Stimulated activated CD4-positive, alpha-beta T cell treated with anti-CD3 and anti-CD28 coated beads, Interleukin-1b, Interleukin-23, amount 100 ng/mL, for 24 hours (primary cell): ENCODE measurements around the gene ULBP2.

Experiments
- DNase-seq, 4 experiments: peaks; one replicate each; pipeline ENCODE4 v3.0.0-alpha.2; 2020; ENCODE audit warnings: low read depth in 4 of 4, low spot score in 1 of 4

Gene ULBP2, protein sequence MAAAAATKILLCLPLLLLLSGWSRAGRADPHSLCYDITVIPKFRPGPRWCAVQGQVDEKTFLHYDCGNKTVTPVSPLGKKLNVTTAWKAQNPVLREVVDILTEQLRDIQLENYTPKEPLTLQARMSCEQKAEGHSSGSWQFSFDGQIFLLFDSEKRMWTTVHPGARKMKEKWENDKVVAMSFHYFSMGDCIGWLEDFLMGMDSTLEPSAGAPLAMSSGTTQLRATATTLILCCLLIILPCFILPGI

DNA sequence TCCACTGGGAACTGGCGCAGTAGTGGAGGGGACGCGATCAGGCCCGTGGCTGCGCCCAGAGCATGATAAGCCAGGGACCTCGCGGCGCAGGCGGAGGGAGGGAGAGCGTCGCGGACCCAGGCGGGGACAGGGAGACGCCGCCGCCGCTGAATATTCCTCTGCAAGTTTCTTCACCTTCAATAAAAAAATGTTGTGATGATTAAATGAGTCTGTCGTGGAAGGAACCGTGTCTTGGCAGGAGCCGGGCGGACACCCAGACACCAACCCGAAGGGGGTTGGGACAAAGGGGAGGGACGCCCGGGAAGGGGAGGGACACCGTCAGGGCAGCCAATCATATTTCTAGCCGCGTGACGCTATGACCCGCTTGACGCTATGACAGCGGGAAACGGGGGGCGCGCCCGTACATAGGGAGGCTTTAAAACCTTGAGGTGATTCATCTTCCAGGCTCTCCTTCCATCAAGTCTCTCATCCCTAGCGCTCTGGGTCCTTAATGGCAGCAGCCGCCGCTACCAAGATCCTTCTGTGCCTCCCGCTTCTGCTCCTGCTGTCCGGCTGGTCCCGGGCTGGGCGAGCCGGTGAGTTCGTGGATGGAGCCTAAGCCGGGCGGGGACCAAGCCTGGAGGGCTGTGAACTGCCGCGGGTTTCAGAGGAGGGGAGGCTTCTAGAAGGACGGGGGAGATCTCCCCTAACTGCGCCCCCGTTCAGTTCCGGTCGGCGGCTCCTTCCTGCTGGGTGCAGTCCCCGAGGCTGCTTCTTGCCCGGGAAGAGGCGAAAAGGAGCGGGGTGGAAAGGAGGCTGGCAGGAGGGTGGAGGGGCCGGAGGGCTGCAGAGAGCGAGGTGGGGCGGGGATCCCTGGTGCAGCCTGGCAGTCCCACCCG, at the start of gene ULBP2:
Gene ULBP2 (plus strand): TSS at position 432 of the 878 bp plus-strand sequence. CDS start 59 bp downstream, at position 491.
- DNase-seq, result peak; percentile 56 to 80 (median 74)

DNA sequence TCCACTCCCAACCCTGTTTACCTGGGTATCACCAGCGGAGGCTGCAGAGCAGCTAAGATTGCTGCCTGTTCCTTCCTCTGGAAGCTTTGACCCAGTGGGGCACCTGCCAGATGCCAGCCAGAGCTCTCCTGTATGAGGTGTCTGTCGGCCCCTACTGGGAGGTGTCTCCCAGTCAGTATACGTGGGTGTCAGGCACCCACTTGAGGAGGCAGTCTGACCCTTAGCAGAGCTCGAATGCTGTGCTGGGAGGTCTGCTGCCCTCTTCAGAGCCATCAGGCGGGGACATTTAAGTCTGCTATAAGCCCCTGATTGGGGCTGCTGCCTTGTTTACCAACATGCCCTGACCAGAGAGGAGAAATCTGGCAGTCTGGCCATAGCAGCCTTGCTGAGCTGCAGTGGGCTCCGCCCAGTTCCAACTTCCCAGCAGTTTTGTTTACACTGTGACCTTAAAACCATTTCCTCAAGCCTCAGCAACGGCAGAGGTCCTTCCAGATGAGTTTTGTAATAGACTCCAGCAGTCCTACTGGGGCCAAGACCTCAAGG, 46.7 kb upstream of the ULBP2 start:
- no peak for DNase-seq

DNA sequence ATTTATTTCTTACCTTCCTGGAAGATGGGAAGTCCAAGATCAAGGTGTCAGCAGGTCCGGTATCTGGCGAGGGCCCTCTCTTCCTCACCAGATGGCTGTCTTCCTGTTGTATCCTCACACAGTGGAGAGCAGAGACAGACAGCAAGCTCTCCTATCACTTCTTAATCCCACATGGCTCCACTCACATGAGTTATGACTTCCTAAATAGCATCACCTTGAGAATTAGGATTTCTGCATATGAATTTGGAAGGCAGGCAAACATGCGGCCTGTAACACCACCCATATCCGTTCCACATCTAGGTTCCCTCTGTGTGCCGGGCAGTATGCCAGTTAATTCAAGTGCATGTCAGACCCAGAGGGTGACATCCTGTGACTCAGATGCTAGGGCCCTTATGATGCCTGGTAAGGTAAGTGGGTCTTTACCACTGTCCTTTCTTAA, 46.0 kb upstream of the ULBP2 start:
- DNase-seq, result peak in 1 of 4 experiments; percentile 4

DNA sequence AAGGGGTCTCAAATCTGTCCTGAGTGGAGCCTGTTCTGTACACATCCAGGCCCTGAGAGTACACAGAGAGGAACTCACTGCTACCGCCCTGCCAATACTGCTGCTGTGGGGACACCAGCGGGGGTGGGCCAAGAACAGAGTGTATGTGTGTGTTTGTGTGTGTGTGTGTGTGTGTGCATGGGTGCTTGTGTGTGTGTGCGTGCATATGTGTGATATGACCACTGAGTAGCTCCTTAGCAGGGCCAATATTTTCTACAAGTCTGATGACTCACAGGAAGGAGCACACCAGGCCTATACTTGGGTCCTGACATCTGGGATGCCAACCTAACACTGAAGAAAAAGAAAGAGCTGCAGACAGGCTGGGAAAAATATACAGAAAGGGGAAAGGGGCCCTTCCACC, 45.3 kb upstream of the ULBP2 start:
- DNase-seq, result no peak

DNA sequence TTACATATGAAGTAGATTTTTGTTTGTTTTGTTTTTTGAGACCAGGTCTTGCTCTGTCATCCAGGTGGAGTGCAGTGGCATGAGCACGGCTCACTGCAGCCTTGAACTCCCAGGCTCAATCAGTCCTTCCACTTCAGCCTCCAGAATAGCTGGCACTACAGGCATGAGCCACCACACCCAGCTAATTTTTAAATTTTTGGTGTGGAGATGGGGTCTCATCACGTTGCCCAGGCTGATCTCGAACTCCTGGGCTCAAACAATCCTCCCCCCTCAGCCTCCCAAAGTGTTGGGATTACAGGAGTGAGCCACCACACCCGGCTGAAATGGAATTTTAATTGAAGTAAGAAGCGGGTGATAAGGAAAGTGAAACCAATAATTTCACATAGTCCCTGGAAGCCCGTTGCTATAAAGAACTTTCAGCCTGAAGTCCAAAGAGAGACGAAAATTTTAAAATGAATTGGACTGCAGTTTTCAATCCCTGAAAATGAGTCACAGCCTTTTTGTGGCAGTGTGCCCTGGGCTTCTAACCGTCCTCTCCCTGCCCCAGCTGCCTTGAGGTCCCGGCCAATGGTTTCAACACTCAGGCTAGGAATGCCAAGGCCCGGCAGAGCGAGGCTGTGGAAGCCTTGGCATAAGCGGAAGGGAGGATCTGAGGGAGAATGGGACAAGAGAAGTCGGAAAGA, 44.7 kb upstream of the ULBP2 start:
- DNase-seq, result no peak

DNA sequence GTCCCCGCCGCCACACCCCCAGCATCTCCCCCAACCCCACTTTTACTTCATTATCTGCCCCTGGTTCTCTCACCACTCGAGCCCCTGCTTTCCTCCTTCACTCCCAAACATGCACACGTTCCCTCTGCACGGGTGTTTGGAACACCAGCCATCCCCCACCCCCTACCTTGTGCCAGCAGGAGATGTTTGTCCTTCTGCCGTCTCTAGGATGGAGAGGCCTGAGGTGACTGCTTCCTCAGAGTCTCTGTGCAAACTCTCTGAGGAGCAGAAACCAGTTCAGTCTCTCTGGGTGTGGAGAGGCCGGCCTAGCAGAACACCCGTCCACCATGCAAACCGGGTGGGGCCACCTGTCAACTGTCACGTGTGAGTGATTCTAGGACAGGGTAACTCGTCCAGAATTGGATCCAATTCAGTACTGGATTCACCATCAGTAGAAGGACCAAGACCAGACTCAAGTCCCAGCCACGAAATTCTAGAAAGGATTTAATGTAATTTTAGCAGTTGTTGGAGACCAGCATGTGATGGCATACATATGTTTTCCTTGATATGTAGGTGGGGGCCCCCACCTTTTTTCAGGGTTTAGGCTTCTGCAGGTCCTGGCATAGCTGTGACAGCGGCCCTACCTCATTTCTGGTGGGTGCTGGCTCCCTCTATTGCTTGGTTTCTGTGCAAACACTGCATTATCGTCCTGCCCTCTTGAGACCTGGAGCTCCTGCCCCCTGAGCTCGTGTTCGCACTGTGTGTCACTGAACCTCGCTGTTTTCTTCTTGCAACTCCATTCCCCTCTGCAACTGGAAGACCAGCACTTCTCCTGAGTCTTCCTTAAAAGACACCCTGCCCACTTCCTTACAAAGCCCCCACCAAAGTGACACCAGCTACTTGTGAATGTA, 43.7 kb upstream of the ULBP2 start, which contains the start of gene RAET1E:
Gene RAET1E (minus strand): TSS at position 259 of the 890 bp plus-strand sequence. CDS start 7,212 bp downstream, outside the sequence.
- no peak for DNase-seq

DNA sequence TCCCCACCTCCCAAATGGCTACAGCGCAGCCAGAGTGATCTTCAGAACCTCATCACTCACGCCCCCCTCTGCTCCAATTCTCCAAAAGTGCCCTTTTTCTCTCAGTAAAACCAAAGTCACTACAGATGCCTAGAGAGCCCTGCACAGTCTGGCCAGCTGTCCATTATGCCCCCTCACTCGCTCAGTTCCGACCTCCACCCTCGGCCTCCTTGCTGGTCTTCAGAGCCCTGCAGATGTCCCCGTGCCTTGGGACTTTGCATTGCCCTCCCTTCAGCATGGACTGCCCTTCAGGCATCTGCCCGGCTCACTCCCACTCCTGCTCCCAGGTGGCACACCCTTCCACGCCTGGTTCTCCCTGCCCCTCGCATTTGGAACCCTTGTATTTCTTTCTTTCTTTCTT, 42.8 kb upstream of the ULBP2 start:
- DNase-seq, result no peak

DNA sequence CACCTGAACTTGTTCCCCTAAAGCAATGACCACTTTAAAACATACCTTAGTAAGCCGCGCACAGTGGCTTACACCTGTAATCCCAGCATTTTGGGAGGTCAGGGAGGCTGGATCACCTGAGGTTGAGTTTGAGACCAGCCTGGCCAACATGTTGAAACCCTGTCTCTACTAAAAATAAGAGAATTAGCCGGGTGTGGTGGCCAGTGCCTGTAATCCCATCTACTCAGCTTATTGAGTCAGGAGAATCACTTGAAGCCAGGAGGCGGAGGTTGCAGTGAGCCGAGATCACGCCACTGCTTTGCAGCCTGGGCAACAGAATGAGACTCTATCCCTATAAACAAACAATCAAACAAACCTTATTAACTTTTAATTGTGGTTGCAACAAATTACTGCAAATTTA, 42.3 kb upstream of the ULBP2 start:
- no peak for DNase-seq

DNA sequence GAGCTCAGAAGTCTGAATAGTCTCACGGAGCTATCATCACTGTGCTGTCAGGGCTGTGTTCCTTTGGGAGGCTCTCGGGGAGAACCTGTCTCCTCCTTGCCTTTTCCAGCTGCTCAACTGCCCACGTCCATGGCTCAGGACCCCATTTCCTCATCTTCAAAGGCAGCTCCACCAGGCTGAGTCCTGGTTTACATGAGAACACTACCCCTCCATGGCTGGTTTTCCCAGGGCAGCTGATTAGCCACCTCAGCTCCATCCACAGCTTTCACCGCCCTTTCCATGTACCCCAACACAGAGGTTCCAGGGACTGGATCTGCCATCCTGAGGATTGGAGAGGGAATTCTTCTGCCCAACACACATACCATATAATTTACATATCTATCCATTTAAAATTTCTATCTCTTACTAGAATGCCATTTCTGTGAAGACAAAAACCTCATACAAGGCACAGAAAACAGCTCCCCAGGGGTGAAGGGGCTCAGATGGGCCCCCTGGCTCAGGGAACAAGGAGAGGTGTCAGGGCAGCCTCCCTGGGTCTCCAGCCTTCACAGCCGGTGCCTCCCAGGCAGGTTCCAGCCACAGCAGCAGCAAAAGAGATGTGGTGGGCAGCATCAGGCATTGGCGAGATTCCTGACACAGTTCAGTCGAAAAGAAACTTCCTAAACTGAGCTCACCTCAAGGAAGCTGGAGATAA, 41.7 kb upstream of the ULBP2 start:
- no peak for DNase-seq

DNA sequence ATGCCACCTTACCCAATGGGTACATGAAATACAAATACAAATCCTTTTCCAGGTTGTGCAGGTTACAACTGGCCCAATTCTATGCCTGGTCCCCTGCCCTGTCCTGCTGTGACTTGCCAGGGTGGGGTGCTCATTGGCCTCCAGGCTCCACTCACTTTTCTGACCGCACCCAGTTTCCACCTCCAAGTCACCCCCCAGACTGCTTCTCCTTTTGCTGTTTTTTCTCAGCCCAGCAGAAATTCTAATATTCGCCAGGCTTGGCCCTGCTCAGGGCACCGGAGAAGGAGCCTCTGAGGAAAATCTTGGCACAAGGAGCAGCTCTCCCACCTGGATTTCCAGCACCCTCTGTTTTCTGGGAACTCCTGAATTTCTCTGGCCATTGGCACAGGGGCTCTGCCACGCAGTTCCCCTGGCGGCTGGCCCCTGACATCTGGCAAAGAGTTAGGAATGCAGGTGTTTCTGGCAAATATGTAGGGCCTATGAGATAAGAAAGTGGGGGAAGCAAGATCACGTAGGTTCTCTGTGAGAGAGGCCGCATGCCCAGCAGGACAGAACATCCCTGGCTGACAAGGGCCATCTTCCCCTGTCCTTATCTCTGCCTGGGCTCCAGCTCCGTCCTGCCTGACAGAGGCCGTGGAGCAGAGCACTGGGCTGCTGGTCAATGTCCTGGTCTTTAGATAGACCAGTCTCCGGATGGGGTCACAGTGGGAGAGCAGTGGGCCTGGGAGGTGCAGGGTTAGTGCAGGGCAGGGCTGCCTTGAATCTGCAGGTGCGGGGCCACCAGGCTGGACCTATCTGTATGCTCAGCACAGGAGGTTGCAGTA, 41.0 kb upstream of the ULBP2 start:
- DNase-seq, result no peak

DNA sequence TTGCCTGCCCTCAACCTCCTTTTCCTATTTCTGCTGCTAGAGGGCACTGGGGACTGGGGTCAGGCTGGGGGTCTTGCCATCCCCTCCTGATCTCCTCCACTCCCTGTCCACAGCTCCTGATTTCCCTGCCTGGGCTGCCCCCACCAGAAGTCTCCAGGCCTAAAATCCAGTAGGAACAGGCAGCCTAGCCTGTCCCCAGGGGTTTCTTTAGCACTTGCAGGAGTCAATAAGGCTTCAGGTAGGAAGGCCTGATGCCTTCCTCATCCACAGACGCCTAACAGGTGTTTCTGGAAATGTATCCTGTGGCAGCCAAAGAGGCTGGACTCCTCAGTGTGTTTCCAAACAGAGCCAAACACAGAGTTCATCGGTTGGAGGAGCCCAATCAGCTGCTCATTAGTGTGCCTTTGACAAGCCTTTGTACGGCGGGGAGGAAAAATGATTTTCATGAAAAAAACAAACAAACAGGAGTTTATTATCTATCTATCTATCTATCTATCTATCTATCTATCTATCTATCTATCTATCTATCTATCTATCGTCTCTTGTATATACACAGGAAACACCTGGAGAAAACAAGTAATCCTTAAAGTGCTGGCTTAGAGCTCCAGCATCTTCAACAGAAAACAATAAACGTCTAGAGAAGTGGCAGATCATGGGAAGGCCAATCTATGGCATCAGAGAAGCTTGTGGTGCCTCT, 40.2 kb upstream of the ULBP2 start:
- no peak for DNase-seq

DNA sequence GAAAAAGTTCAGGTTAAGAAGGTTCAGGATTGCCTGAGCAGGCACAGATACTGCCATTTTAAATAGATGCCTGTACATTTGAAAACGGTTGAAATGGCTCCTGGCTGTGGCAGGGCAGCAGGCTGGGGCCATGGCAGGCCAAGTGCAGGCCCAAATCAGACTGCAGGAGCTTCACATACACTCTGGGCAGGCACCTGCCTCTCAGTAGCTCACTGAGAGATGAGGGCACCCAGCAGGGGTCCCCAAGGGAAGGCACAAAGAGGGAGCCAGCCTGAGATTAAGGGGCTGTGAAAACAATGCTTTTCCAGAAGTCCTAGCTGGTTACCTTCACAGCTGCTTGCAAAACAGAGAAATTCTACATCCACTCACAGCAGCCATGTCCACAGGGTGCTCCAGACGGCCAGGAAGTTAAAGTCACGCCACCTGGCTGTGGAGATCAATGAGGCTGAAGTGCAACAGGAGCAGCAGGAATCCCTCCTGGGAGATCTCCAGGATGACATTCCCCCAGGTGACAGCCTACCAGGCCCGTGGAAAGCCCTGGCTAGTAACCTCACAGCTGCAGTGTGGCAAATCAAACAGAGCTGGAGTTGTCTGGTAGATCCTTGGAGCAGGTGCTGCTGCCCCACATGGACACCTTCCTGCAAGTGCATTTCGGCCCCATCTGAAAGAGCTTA, 37.7 kb upstream of the ULBP2 start:
- DNase-seq, result no peak

DNA sequence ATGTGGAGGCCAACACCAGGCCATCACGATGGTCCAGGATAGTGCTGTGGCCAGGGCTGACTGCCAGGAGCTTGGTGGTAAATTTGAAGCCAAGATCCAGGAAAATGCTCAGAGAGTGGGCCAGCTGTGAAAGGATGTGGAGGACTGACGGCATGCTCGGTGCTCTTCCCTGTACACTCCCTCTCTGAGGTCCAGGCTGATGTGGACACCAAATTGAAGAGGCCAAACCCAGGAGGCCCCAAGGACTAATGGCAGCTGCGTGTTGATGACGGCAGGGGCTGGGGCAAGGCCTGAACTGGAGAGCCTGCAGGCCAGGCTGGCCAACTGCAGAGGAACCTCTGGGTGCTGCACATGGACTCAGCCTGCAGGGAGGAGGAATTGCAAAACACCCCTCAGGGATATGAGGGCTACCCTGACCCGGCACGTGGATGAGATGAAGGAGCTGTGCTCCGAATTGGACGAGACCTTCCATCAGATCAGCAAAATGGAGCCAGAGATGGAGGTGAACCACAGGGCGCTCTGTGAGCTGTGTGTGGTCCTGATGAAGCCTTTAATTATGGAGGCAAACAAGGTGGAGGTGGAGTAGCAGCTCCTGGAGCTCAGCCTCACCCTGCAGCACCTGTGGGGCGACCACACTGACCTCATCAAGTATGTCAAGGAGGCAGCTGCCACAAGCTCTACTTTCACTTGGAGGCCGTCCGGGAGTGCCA, 37.0 kb upstream of the ULBP2 start:
- DNase-seq, result no peak

DNA sequence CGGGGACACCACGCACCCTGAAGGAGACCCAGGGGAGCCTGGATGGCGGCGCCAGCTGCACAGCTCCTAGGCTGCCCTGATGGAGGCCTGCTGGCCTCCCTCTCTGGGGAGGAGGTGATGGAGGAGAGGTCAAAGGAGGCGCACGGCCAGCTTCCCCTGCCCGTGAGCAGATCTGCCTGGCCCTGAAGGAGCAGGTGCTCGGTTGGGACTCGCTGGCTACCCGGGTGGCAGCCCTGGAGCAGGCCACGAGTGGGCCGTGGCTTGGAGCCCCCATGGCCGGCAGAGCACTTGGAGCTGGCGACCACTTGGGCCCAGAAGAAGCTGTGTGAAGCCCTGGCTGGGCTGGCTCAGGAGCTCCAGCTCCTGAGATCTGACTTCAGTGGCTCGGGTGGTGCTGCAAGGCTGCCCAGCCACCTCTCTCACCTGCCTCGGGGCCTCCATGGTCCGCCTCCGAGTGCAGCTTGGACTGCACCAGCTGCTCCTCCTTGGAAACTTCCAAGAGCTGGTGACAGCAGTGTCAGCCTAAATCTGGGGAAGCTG, 36.4 kb upstream of the ULBP2 start:
- DNase-seq, result no peak

DNA sequence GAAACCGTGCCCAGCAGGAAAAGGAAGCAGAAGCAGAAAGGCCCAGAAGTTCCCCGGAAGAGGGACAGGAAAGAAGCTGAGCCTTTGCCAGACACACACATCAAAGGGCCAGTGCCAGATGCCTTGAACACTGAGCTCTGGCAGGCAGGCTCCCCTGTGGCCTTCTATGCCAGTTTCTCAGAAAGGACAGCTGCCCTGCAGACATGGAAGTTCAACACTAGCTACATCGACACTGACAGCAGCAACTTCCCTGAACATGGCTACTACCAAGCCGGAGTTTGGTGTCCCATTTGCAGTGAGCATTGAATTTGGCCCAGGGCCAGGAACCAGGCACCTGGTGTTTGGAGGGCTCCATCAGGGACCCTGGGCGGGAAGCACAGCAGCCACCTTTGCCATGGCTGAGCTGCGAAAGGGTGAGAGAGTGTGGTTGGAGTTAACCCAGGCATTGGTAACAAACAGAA, 35.9 kb upstream of the ULBP2 start:
- no peak for DNase-seq

DNA sequence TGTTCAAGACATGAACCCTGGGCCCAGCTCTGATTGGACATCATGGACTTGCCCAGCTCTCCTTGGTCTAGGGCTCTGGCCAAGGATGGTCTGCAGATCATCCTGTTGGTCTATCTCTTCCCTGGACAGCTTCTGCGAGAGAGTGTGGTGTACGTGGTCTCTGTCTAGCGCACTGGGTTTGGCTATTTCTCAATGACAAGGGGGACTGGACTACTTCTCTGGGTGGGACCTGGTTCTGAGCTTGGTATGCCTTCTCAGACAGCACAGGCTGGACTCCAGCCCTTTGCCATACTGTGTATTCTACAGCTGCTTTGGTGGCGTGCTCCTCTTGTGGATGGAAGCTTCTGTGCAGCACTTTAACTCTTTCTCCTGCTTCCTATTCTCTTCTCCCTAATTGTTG, 35.4 kb upstream of the ULBP2 start:
- no peak for DNase-seq

DNA sequence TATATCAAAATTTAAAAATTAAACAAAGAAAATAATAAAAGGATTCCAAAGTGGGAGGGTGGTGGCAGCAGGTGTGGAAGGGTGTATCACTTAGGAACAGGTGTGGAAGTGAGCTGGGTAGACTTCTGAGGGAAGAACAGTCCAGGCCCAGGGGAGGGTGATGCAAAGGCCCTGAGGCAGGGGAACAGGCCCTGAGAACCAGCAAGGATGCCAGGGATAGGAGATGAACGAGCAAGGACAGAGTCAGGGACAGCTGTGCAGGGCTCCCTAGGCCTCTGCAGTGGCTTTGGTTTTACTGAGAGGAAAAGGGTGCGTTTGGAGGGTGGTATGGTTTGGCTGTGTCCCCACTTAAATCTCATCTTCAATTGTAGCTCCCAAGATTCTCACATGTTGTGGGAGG, 34.5 kb upstream of the ULBP2 start:
- DNase-seq, result no peak
